Esophagus squamous epithelium (tissue), 4 donors: Measurements from ENCODE around the gene FAM174C.

Source experiments
- CTCF ChIP-seq, 6 experiments: fragments of 450-650 bp in 4 of 6; fragments of 200-600 bp in 2 of 6; sonication (generic) in 2 of 6; IDR thresholded peaks; one replicate each; pipeline ENCODE4 v1.5.1; 2016 to 2019; ENCODE audit warnings: antibody characterized with exemption in 6 of 6, mild to moderate bottlenecking in 4 of 6, moderate library complexity in 4 of 6
- POLR2A ChIP-seq, 4 donors: fragments of 450-650 bp; IDR thresholded peaks; one replicate each; pipeline ENCODE4 v1.6.1; 2017; ENCODE audit warnings: antibody characterized with exemption in 4 of 4, mild to moderate bottlenecking in 4 of 4, moderate library complexity in 3 of 4

GRCh38 chr19:1296078-1296477, 20.7 kb downstream of the FAM174C start:
- TF ChIP-seq CTCF (IDR thresholded peaks at IDR 0.05), result no peak
- TF ChIP-seq POLR2A (IDR thresholded peaks at IDR 0.05), result no peak
